NCI-H748 treated with DMSO at 0.1 percent for 48 hours (cell line): ENCODE data around the gene AGXT2.
A peak's percentile ranks its signal among the peaks of the same experiment; 100 is the strongest.
"Not testable (repeated sequence)": the region's sequence is repeated elsewhere in the genome, so short reads cannot be mapped to it uniquely, and the experiment has no call there.

Source experiments
- DNase-seq: peaks from one replicate; lab custom pipeline; 2025; lab: John Stamatoyannopoulos, UW

AGXT2 gene

GRCh38 chr5:35012365-35012764 lies 35.4 kb downstream of the AGXT2 start:
- DNase-seq: no peak

GRCh38 chr5:35010676-35011075 lies 37.1 kb downstream of the AGXT2 start:
- no peak for DNase-seq

GRCh38 chr5:35009657-35010056 lies 38.1 kb downstream of the AGXT2 start:
- no peak for DNase-seq

GRCh38 chr5:35009019-35009418 lies 38.7 kb downstream of the AGXT2 start:
- no peak for DNase-seq

GRCh38 chr5:35004771-35005170 lies 43.0 kb downstream of the AGXT2 start:
- no peak for DNase-seq

- DNase-seq: no peak
Observed at GRCh38 chr5:35004200-35004599, 43.5 kb downstream of the AGXT2 start.

GRCh38 chr5:35003018-35003957 lies 44.5 kb downstream of the AGXT2 start:
- peak; percentile 88 for DNase-seq

- no peak for DNase-seq
Observed at GRCh38 chr5:35002459-35002858, 45.3 kb downstream of the AGXT2 start.

- DNase-seq: no peak
Observed at GRCh38 chr5:35001842-35002241, 45.9 kb downstream of the AGXT2 start.

GRCh38 chr5:34998058-34998789 lies 49.5 kb downstream of the AGXT2 start:
- no peak for DNase-seq

- DNase-seq: no peak
Observed at GRCh38 chr5:34996261-34996660, 51.5 kb downstream of the AGXT2 start.

GRCh38 chr5:34993951-34994350 lies 53.8 kb downstream of the AGXT2 start:
- no peak for DNase-seq

- no peak for DNase-seq
Observed at GRCh38 chr5:34991486-34992238, 56.1 kb downstream of the AGXT2 start.

- no peak for DNase-seq
Observed at GRCh38 chr5:34986965-34987364, 60.8 kb downstream of the AGXT2 start.

GRCh38 chr5:34982823-34983222 lies 64.9 kb downstream of the AGXT2 start:
- DNase-seq: no peak

- no peak for DNase-seq
Observed at GRCh38 chr5:34978681-34979080, 69.1 kb downstream of the AGXT2 start.

GRCh38 chr5:34977934-34978613 lies 69.7 kb downstream of the AGXT2 start:
- DNase-seq: no peak

GRCh38 chr5:34976347-34976746 lies 71.4 kb downstream of the AGXT2 start:
- DNase-seq: no peak

GRCh38 chr5:34971655-34972054 lies 76.1 kb downstream of the AGXT2 start:
- DNase-seq: not testable (repeated sequence)

GRCh38 chr5:34970552-34970951 lies 77.2 kb downstream of the AGXT2 start:
- no peak for DNase-seq

- DNase-seq: no peak
Observed at GRCh38 chr5:34968258-34968657, 79.5 kb downstream of the AGXT2 start.

GRCh38 chr5:34967540-34967939 lies 80.2 kb downstream of the AGXT2 start:
- no peak for DNase-seq
